Lower leg skin (tissue), 3 donors: ENCODE measurements around the gene RASSF5.

Experiments used
- POLR2A ChIP-seq, 2 donors: fragments of 450-650 bp; IDR thresholded peaks; one replicate each; pipeline ENCODE4 v1.6.1; 2016 to 2017; ENCODE audit warnings: antibody characterized with exemption in 2 of 2, mild to moderate bottlenecking in 1 of 2, moderate library complexity in 1 of 2
- TF ChIP-seq, protein P1 (sequence below), 3 donors: fragments of 450-650 bp; IDR thresholded peaks; one replicate each; pipeline ENCODE4 v1.5.1; 2016; ENCODE audit warnings: antibody characterized with exemption in 3 of 3, mild to moderate bottlenecking in 3 of 3, moderate library complexity in 2 of 3

DNA sequence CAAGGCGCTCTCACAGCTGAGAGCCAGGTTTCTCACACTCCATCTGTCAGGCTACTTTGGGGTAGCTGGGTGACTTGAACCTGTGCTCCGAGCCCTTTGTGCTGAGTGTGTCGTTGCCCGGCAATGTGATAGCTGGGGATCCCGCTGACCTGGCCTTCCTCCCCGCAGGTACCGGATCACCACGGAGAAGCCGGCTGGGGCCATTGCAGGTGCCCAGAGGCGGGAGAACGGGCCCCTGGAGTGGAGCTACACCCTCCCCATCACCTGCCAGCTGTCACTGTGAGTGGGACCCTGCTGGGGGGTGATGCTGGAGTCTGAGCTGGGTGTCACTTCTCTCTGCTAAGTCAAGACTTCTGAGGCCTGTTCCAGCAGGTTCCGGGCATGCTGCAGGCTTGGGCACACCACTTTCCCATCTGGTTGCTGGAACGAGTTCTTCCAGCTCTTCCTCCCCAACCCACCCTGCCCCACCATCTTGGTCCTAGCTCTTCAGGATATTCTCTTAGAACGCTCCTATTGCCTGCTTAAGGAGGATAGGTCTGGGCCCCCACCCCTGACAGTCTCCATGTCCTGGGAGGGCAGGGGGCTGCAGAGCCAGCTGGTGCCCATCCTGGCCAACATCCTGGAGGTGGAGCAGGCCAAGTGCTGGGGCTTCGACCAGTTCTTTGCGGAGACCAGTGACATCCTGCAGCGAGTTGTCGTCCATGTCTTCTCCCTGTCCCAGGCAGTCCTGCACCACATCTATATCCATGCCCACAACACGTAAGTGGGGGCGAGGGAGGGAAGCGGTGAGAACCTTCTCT is 29.6 kb upstream of the RASSF5 start:
- TF ChIP-seq, protein P1, sequence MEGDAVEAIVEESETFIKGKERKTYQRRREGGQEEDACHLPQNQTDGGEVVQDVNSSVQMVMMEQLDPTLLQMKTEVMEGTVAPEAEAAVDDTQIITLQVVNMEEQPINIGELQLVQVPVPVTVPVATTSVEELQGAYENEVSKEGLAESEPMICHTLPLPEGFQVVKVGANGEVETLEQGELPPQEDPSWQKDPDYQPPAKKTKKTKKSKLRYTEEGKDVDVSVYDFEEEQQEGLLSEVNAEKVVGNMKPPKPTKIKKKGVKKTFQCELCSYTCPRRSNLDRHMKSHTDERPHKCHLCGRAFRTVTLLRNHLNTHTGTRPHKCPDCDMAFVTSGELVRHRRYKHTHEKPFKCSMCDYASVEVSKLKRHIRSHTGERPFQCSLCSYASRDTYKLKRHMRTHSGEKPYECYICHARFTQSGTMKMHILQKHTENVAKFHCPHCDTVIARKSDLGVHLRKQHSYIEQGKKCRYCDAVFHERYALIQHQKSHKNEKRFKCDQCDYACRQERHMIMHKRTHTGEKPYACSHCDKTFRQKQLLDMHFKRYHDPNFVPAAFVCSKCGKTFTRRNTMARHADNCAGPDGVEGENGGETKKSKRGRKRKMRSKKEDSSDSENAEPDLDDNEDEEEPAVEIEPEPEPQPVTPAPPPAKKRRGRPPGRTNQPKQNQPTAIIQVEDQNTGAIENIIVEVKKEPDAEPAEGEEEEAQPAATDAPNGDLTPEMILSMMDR (IDR thresholded peaks at IDR 0.05): no peak
- TF ChIP-seq POLR2A (IDR thresholded peaks at IDR 0.05): no peak
